Tracheal epithelial cell (primary cell): ENCODE measurements around the gene CARD19. TPM values are rescaled to one million over a fixed set of nuclear protein-coding genes. Genes with fewer than 3 reads are reported as not detected.

Experiments used
- total RNA-seq: library from RNA; depleted of rRNA; stranded (reverse); fragments of >200 nt; gene quantifications from 2 replicates; pipeline ENCODE4 v1.2.1, GENCODE V29; 2014

CARD19 gene
- total RNA-seq, result 81.7 and 88.9 TPM in 2 replicates

DNA sequence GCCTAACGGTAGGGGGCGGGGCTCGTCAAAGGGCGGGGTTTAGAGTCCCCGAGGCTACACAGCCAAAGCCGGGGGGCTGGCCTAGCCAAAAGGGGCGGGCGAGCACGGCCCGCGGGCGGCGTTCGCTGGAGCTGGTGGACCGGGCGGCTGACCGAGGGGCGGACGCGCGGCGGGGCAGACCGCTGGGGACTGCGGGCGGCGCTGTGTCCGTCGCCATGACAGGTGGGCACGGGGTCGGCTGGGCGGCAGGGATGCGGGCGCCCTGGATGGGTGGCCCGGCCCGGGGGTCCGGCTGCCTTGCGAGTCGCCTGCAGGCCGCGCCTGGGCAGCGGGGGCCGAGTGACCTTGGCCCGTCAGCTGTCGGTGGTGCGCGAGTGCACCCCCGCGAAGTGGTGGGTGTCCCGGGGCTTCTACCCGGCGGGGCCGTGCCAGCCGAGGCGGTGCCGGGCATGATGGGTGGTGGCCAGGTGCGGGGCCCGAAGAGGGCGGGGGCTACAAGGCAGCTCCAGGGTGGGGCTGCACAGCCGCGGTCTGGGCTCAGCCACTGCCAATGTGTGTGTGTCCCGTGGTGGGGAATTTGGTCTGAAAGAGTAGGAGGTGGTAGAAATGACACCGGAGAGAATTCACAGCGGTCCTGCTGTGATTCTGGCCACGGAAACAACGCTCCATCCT, at the start of gene CARD19:
CARD19 (plus strand) TSS at position 87 of the 672 bp plus-strand sequence; CDS start at position 216, 129 bp downstream.

DNA sequence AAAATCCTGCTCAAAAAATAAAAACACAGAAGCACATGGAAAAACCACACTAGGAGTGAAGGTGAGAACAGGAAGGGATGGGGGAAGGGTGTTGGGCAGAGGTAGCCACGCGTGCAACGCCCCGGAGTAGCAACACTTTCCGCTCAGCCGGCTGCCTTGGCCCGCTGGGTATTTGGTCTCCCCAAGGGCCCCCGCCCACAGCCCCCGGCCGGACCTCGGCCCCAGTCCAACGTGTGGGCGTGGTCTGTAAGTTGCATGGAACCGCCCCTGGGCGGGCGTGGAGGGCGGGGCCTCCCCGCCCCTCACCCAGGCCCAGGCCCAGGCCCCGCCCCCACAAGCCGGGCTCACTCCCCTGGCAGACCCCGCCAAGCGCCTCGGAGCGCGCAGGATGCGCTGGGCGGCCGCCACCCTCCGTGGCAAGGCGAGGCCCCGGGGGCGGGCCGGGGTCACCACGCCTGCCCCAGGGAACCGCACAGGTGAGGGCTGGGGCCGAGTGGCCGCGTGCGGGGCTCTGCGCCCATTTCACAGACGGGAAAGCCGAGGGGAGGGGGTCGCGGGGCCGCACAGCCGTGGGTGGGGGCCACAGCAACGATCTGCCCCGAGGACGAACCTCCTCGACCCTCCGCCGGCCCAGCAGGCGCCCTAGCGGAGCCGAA, 37.5 kb upstream of the CARD19 start, which contains the start of gene SUSD3:
SUSD3 (plus strand) TSS at position 347 of the 656 bp plus-strand sequence; CDS start at position 389, 42 bp downstream.

GRCh38 chr9:93134015-93134739, 38.2 kb downstream of the CARD19 start, which contains the start of gene NINJ1:
Gene NINJ1 (minus strand): TSS chr9:93134251. CDS start chr9:93134217, 34 bp downstream.

Other genes with a start within 250 kb of the CARD19 start
- 5.8 and 11.9 TPM in 2 replicates for gene ZNF484, start 218.2 kb upstream of the CARD19 start, total RNA-seq
- 1.2 and 2.6 TPM in 2 replicates for gene FGD3, start 148.7 kb upstream of the CARD19 start, total RNA-seq
- gene SUSD3, start 37.5 kb upstream of the CARD19 start, total RNA-seq, result 1.7 TPM in 1 of 2 replicates, not detected in the other
- gene NINJ1, start 38.0 kb downstream of the CARD19 start, total RNA-seq, result 35.4 and 50.4 TPM in 2 replicates
- gene WNK2, start 87.9 kb downstream of the CARD19 start, total RNA-seq, result 0.24 TPM in 1 of 2 replicates, not detected in the other